Trophoblast cell (in vitro differentiated cells and primary cell): ENCODE results near the gene NRP2.

ENCODE experiments used
- DNase-seq, 2 donors: peaks; one replicate each; pipeline ENCODE4 v3.0.0-alpha.2; 2016
- H2AFZ ChIP-seq: 2 replicates; pipeline ENCODE4 v1.6.1; 2013; ENCODE audit warnings: low read length, moderate library complexity, mild to moderate bottlenecking; ENCODE audit not compliant: insufficient read depth, poor library complexity
- H2AK5ac ChIP-seq: 2 replicates; pipeline ENCODE4 v1.6.1; 2013; ENCODE audit warnings: mild to moderate bottlenecking, low read length
- H2BK120ac ChIP-seq: 2 replicates; pipeline ENCODE4 v1.6.1; 2013; ENCODE audit warnings: low read length, mild to moderate bottlenecking, moderate library complexity; ENCODE audit not compliant: insufficient read depth, poor library complexity
- H2BK12ac ChIP-seq: 2 replicates; pipeline ENCODE4 v1.6.1; 2013; ENCODE audit warnings: mild to moderate bottlenecking, low read length, moderate library complexity
- H2BK5ac ChIP-seq: 2 replicates; pipeline ENCODE4 v1.6.1; 2013; ENCODE audit warnings: low read length, low read depth, moderate library complexity, mild to moderate bottlenecking; ENCODE audit not compliant: poor library complexity
- H3K14ac ChIP-seq: 2 replicates; pipeline ENCODE4 v1.6.1; 2013; ENCODE audit warnings: mild to moderate bottlenecking, low read length
- H3K18ac ChIP-seq: 2 replicates; pipeline ENCODE4 v1.6.1; 2013; ENCODE audit warnings: mild to moderate bottlenecking, low read length
- H3K23ac ChIP-seq: 2 replicates; pipeline ENCODE4 v1.6.1; 2013; ENCODE audit warnings: low read length
- H3K27ac ChIP-seq: 2 replicates; pipeline ENCODE4 v1.5.1; 2013; ENCODE audit warnings: low read depth, mild to moderate bottlenecking, inconsistent platforms, low read length, moderate library complexity
- H3K27me3 ChIP-seq: 2 replicates; pipeline ENCODE4 v1.6.1; 2013; ENCODE audit warnings: inconsistent platforms, mild to moderate bottlenecking, low read length, moderate library complexity; ENCODE audit not compliant: insufficient read depth
- H3K36me3 ChIP-seq, 2 experiments: 1 replicate in 1 of 2; 2 replicates in 1 of 2; pipeline ENCODE4 v1.6.1; 2013; ENCODE audit warnings: low read length in 2 of 2, mild to moderate bottlenecking in 2 of 2, moderate library complexity in 1 of 2; ENCODE audit not compliant: insufficient read depth in 2 of 2, control insufficient read depth in 1 of 2
- H3K4ac ChIP-seq: 2 replicates; pipeline ENCODE4 v1.6.1; 2013; ENCODE audit warnings: low read depth, mild to moderate bottlenecking, low read length, moderate library complexity
- H3K4me1 ChIP-seq, 2 experiments: 1 replicate in 1 of 2; 2 replicates in 1 of 2; pipeline ENCODE4 v1.6.1; 2013; ENCODE audit warnings: low read length in 2 of 2, mild to moderate bottlenecking in 2 of 2, moderate library complexity in 1 of 2; ENCODE audit not compliant: insufficient read depth in 2 of 2, control insufficient read depth in 1 of 2
- H3K4me2 ChIP-seq: 2 replicates; pipeline ENCODE4 v1.6.1; 2013; ENCODE audit warnings: inconsistent platforms, mild to moderate bottlenecking, low read length, moderate library complexity
- H3K4me3 ChIP-seq: 2 replicates; pipeline ENCODE4 v1.5.1; 2013; ENCODE audit warnings: mild to moderate bottlenecking, low read depth, low read length, inconsistent platforms
- H3K79me1 ChIP-seq: one replicate; pipeline ENCODE4 v1.6.1; 2013; ENCODE audit warnings: low read length
- H3K79me2 ChIP-seq: 2 replicates; pipeline ENCODE4 v1.6.1; 2013; ENCODE audit warnings: low read length, mild to moderate bottlenecking; ENCODE audit not compliant: control insufficient read depth, insufficient read depth, poor library complexity
- H3K9ac ChIP-seq: 2 replicates; pipeline ENCODE4 v1.6.1; 2013; ENCODE audit warnings: mild to moderate bottlenecking, low read length
- H3K9me3 ChIP-seq: 2 replicates; pipeline ENCODE4 v1.6.1; 2013; ENCODE audit warnings: low read depth, mild to moderate bottlenecking, control low read depth, inconsistent platforms, low read length; ENCODE audit not compliant: insufficient read depth
- H4K12ac ChIP-seq: 2 replicates; pipeline ENCODE4 v1.6.1; 2013; ENCODE audit warnings: low read depth, mild to moderate bottlenecking, low read length, moderate library complexity
- H4K8ac ChIP-seq: 2 replicates; pipeline ENCODE4 v1.6.1; 2013; ENCODE audit warnings: low read depth, mild to moderate bottlenecking, low read length, moderate library complexity
- H4K91ac ChIP-seq: one replicate; pipeline ENCODE4 v1.6.1; 2013; ENCODE audit warnings: low read depth, mild to moderate bottlenecking, low read length, moderate library complexity
- WGBS: extraction: QIAGEN DNeasy Blood & Tissue Kit; methylation state at CpG from one replicate; pipeline ENCODE4 v1.1.7; 2013; ENCODE audit warnings: missing lambda C conversion rate; ENCODE audit not compliant: insufficient read length, insufficient coverage; ENCODE audit errors: extremely low coverage; 5-methylcytosine and 5-hydroxymethylcytosine counted together

Gene NRP2

DNA sequence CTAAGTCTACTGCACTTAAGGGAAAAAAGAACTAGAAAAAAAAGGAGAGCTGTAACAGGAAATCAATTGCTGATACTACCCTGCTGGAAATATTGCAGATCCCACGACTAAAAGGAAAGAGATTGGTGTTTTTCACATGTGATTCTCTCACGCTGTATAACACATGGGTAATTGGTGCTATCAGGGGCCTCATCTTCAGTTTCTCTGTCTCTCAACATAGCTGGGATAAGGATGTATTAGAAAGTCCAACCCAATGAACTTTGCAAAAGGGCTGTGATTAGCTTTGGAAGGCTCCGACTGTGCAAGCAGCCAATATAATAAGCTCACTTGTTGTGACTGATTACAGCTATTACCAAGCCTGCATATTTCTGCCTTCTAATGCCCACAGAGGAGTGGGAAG lies 133.4 kb downstream of the NRP2 start:
- Histone ChIP-seq H3K23ac (no peak overlapping the region), H2AK5ac (no peak overlapping the region), H3K9me3 (no peaks in the 10 kb centered on the region), H2BK120ac (no peak overlapping the region), H2BK5ac (no peak overlapping the region), H2BK12ac (no peak overlapping the region), H3K4me2 (no peak overlapping the region), H3K4me3 (no peak overlapping the region), H4K91ac (no peak overlapping the region), H3K14ac (no peak overlapping the region), H3K4ac (no peak overlapping the region), H3K36me3 (no peaks in the 10 kb centered on the region), H3K9ac (no peak overlapping the region), H3K4me1 (peaks cover 4 to 5% of the 10 kb centered on the region in 2 experiments), H3K79me1 (no peaks in the 10 kb centered on the region), H3K27me3 (no peaks in the 10 kb centered on the region), H3K79me2 (no peaks in the 10 kb centered on the region), H2AFZ (no peak overlapping the region), H3K27ac (no peak overlapping the region), H4K12ac (no peak overlapping the region), H4K8ac (no peak overlapping the region), H3K18ac (no peak overlapping the region)
- DNase-seq: no peak
- WGBS: no CpG with 5 or more reads among the region's 3 CpGs

DNA sequence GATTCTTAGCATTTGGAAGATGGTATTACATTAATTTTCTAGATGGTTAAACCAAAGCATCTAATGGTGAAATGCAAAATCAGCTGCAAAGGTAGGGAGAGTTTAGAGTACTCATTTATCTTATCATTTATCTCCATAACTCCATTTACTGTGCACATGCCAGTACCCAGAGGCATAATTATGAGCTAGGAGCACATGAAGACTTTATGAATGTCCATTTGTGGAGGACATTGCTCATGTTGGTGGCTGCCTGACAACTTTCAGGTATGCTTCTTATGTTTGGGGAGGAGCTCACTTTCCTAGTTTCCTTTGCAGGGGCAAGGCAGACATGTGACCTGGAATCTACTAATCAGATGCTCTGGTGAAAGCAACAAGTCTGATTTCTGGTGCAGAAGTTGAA lies 134.0 kb downstream of the NRP2 start:
- no peak overlapping the region for H4K8ac ChIP-seq
- H3K4me1 ChIP-seq: peaks cover 4 to 5% of the 10 kb centered on the region in 2 experiments
- H3K18ac ChIP-seq: no peak overlapping the region
- no peak overlapping the region for H2AK5ac ChIP-seq
- no peak overlapping the region for H3K4me2 ChIP-seq
- H3K14ac ChIP-seq: no peak overlapping the region
- no peaks in the 10 kb centered on the region for H3K36me3 ChIP-seq
- no peaks in the 10 kb centered on the region for H3K79me2 ChIP-seq
- no peak overlapping the region for H4K91ac ChIP-seq
- no peak overlapping the region for H2BK12ac ChIP-seq
- H2AFZ ChIP-seq: no peak overlapping the region
- no peak overlapping the region for H3K4ac ChIP-seq
- no peak overlapping the region for H2BK120ac ChIP-seq
- no peak overlapping the region for H3K4me3 ChIP-seq
- H2BK5ac ChIP-seq: no peak overlapping the region
- H3K79me1 ChIP-seq: no peaks in the 10 kb centered on the region
- no peaks in the 10 kb centered on the region for H3K9me3 ChIP-seq
- no peak overlapping the region for H3K23ac ChIP-seq
- H3K27me3 ChIP-seq: no peaks in the 10 kb centered on the region
- no peak overlapping the region for H3K27ac ChIP-seq
- no peak overlapping the region for H3K9ac ChIP-seq
- H4K12ac ChIP-seq: no peak overlapping the region
- DNase-seq: peak; percentile 41 to 73

DNA sequence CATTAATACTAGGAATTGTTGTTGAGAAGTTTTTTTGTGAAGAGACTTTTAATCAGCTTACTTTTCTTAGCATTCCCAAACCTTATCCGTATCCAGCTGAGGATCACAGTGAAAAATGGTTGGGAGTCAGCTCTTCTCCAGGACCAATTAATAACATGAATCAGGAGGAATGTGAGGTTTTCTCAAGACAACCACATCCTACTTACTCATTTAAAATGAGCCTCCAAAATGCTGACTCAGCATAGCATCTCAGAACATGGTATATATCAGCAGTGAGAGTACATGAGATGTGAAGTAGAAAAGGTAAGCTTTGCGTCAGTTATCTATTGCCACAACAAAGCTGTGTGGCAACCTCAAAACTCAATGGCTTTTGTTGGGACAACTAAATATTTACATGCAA lies 140.3 kb downstream of the NRP2 start:
- peaks cover 2% of the 10 kb centered on the region for H3K9me3 ChIP-seq
- H2BK5ac ChIP-seq: no peak overlapping the region
- H2BK12ac ChIP-seq: no peak overlapping the region
- H4K12ac ChIP-seq: no peak overlapping the region
- H3K4ac ChIP-seq: no peak overlapping the region
- no peak overlapping the region for H2BK120ac ChIP-seq
- no peaks in the 10 kb centered on the region for H3K79me2 ChIP-seq
- H2AFZ ChIP-seq: no peak overlapping the region
- no peak overlapping the region for H3K23ac ChIP-seq
- no peak overlapping the region for H3K9ac ChIP-seq
- H4K91ac ChIP-seq: no peak overlapping the region
- DNase-seq: no peak
- H3K18ac ChIP-seq: no peak overlapping the region
- H3K27me3 ChIP-seq: no peaks in the 10 kb centered on the region
- no peak overlapping the region for H2AK5ac ChIP-seq
- no peak overlapping the region for H3K4me3 ChIP-seq
- H3K4me2 ChIP-seq: no peak overlapping the region
- no peaks in the 10 kb centered on the region for H3K4me1 ChIP-seq
- WGBS: no CpG with 5 or more reads among the region's 2 CpGs
- H3K79me1 ChIP-seq: no peaks in the 10 kb centered on the region
- H3K14ac ChIP-seq: no peak overlapping the region
- no peaks in the 10 kb centered on the region for H3K36me3 ChIP-seq
- H3K27ac ChIP-seq: no peak overlapping the region
- no peak overlapping the region for H4K8ac ChIP-seq

DNA sequence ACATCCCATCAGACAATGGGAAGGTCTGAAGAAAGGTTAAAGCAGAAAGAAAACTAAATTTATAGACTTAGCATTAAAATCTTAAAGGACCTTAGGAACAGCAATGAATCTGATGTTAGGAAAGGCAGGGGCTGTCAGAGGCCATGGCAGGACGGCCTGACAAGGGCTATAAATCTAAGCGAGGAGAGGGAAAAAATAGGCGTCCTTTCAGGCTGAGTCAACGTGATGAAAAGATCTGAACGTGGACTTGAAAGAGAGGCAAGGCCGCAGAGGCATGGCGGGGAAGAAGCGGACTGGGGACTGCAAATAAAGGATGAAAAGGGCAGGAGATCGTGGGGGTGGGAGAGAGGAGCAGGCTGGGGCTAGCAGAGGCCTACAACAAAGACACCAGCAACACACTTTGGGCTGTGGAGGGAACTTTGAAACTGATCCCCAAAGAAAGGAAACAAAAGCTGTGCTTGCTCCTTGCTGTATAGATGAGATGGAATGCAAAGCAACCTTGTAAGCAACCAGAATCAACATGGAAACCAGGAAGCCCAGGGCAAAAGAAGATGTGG lies 145.6 kb downstream of the NRP2 start:
- no peaks in the 10 kb centered on the region for H3K79me1 ChIP-seq
- no peaks in the 10 kb centered on the region for H3K79me2 ChIP-seq
- no peak overlapping the region for H4K12ac ChIP-seq
- H2BK120ac ChIP-seq: no peak overlapping the region
- WGBS: no CpG with 5 or more reads among the region's 9 CpGs
- H4K91ac ChIP-seq: no peak overlapping the region
- no peaks in the 10 kb centered on the region for H3K4me1 ChIP-seq
- no peaks in the 10 kb centered on the region for H3K27me3 ChIP-seq
- H3K4me3 ChIP-seq: no peak overlapping the region
- no peak overlapping the region for H3K14ac ChIP-seq
- no peak for DNase-seq
- H3K9me3 ChIP-seq: peaks cover 2% of the 10 kb centered on the region
- no peak overlapping the region for H2AK5ac ChIP-seq
- H2AFZ ChIP-seq: no peak overlapping the region
- H2BK12ac ChIP-seq: peak overlapping the region; percentile 8
- no peak overlapping the region for H3K23ac ChIP-seq
- H3K4ac ChIP-seq: no peak overlapping the region
- H2BK5ac ChIP-seq: no peak overlapping the region
- no peak overlapping the region for H3K4me2 ChIP-seq
- no peaks in the 10 kb centered on the region for H3K36me3 ChIP-seq
- H4K8ac ChIP-seq: no peak overlapping the region
- H3K18ac ChIP-seq: no peak overlapping the region
- no peak overlapping the region for H3K9ac ChIP-seq
- H3K27ac ChIP-seq: no peak overlapping the region
